ENCODE measurements around the gene ZNF511.

Gene ZNF511

GRCh38 chr10:133355991-133356390, 47.3 kb downstream of the ZNF511 start:
- no peak for DNase-seq

GRCh38 chr10:133356549-133357284, 48.0 kb downstream of the ZNF511 start:
- DNase-seq, result no peak

- DNase-seq, result no peak
Measured at GRCh38 chr10:133357285-133358161, 48.8 kb downstream of the ZNF511 start, which contains the start of gene FUOM. Gene FUOM, minus strand, starts transcription at chr10:133358019. Its CDS starts 12 bp downstream, at chr10:133358007.

- no peak for DNase-seq
Measured at GRCh38 chr10:133358162-133358924, 49.6 kb downstream of the ZNF511 start.

GRCh38 chr10:133358925-133359310, 50.2 kb downstream of the ZNF511 start:
- no peak for DNase-seq

- DNase-seq, result no peak
Measured at GRCh38 chr10:133359554-133359971, 50.8 kb downstream of the ZNF511 start.

GRCh38 chr10:133359972-133360610, 51.4 kb downstream of the ZNF511 start:
- DNase-seq, result no peak

GRCh38 chr10:133361227-133361626, 52.5 kb downstream of the ZNF511 start:
- no peak for DNase-seq

- DNase-seq, result no peak
Measured at GRCh38 chr10:133361773-133362441, 53.2 kb downstream of the ZNF511 start.
